Breast epithelium (tissue), 3 donors: Measurements from ENCODE around the gene CFAP68.

Experiments
- CTCF ChIP-seq, 3 donors: fragments of 450-650 bp; IDR thresholded peaks; one replicate each; pipeline ENCODE4 v1.5.1; 2016 to 2017; ENCODE audit warnings: antibody characterized with exemption in 3 of 3, mild to moderate bottlenecking in 3 of 3, moderate library complexity in 3 of 3
- POLR2A ChIP-seq: fragments of 450-650 bp; IDR thresholded peaks from one replicate; pipeline ENCODE4 v1.6.1; 2016; ENCODE audit warnings: antibody characterized with exemption, mild to moderate bottlenecking, moderate library complexity
- POLR2AphosphoS5 ChIP-seq, 3 donors: sonication (generic); formaldehyde crosslinking; IDR thresholded peaks; one replicate each; pipeline ENCODE4 v1.6.1; 2017; ENCODE audit warnings: antibody characterized with exemption in 3 of 3

- no peak for TF ChIP-seq CTCF (IDR thresholded peaks at IDR 0.05)
- no peak for TF ChIP-seq POLR2A
- TF ChIP-seq POLR2AphosphoS5 (IDR thresholded peaks at IDR 0.05) = no peak
Measured at GRCh38 chr11:111870522-111870885, 8.8 kb upstream of the CFAP68 start.
